WTC11 (cell line): Measurements from ENCODE around the gene MKNK2.

Experiments used
- FOXJ3 ChIP-seq: sonication (generic); formaldehyde crosslinking; IDR thresholded peaks from 2 replicates; pipeline ENCODE4 v1.9.0; 2021; ENCODE audit warnings: missing genetic modification reagents, mild to moderate bottlenecking, borderline replicate concordance
- FOXK1 ChIP-seq: sonication (generic); formaldehyde crosslinking; IDR thresholded peaks from 2 replicates; pipeline ENCODE4 v1.8.0; 2022; ENCODE audit warnings: mild to moderate bottlenecking, moderate library complexity, missing genetic modification reagents
- MLX ChIP-seq: sonication (generic); formaldehyde crosslinking; IDR thresholded peaks from 2 replicates; pipeline ENCODE4 v1.8.1; 2023; ENCODE audit warnings: mild to moderate bottlenecking, missing genetic modification reagents, moderate library complexity
- SP1 ChIP-seq: sonication (generic); formaldehyde crosslinking; conservative IDR thresholded peaks from 2 replicates; pipeline ENCODE4 v1.8.1; 2022; ENCODE audit warnings: missing genetic modification reagents
- TCF7 ChIP-seq: sonication (generic); formaldehyde crosslinking; IDR thresholded peaks from 2 replicates; pipeline ENCODE4 v1.8.0; 2022; ENCODE audit warnings: mild to moderate bottlenecking, low read depth, missing genetic modification reagents, moderate library complexity
- TF ChIP-seq, protein P1 (sequence below): fragments of 200-600 bp; IDR thresholded peaks from 2 replicates; pipeline ENCODE4 v1.8.0; 2022; ENCODE audit warnings: antibody characterized with exemption
- TF ChIP-seq, protein P2 (sequence below): sonication (generic); formaldehyde crosslinking; IDR thresholded peaks from 2 replicates; pipeline ENCODE4 v1.8.1; 2023; ENCODE audit warnings: mild to moderate bottlenecking, missing genetic modification reagents, moderate library complexity

DNA sequence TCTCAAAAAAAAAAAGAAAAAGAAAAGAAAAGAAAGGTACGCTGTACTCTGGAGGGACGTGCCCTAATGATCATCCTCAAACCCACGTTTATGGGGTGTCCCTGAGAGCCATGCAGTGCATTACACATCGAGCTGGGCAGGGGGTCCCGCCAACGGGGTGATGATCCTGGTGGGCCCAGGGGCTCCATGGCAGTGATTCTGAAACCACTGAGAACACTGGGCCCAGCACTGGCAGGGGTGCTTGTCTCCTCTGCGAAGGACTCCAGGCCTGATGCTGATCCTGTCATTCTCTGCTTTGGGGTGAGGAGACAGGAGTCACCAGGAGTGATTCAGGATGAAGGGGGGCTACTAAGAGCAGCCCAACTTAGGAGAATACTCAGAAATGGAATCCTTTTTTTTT is 26.4 kb upstream of the MKNK2 start:
- TF ChIP-seq, protein P1, sequence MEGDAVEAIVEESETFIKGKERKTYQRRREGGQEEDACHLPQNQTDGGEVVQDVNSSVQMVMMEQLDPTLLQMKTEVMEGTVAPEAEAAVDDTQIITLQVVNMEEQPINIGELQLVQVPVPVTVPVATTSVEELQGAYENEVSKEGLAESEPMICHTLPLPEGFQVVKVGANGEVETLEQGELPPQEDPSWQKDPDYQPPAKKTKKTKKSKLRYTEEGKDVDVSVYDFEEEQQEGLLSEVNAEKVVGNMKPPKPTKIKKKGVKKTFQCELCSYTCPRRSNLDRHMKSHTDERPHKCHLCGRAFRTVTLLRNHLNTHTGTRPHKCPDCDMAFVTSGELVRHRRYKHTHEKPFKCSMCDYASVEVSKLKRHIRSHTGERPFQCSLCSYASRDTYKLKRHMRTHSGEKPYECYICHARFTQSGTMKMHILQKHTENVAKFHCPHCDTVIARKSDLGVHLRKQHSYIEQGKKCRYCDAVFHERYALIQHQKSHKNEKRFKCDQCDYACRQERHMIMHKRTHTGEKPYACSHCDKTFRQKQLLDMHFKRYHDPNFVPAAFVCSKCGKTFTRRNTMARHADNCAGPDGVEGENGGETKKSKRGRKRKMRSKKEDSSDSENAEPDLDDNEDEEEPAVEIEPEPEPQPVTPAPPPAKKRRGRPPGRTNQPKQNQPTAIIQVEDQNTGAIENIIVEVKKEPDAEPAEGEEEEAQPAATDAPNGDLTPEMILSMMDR: no peak
- TF ChIP-seq FOXK1 (no peak), SP1 (no peak), MLX (CRISPR knock-in tag) (no peak), FOXJ3 (CRISPR knock-in tag) (no peak), TCF7 (no peak)
- TF ChIP-seq, protein P2, sequence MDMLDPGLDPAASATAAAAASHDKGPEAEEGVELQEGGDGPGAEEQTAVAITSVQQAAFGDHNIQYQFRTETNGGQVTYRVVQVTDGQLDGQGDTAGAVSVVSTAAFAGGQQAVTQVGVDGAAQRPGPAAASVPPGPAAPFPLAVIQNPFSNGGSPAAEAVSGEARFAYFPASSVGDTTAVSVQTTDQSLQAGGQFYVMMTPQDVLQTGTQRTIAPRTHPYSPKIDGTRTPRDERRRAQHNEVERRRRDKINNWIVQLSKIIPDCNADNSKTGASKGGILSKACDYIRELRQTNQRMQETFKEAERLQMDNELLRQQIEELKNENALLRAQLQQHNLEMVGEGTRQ (CRISPR knock-in tag): no peak
